GM21576 (cell line): Measurements from ENCODE around the gene CAV2.

ENCODE experiments used
- ATAC-seq: cut with Tn5 transposase; IDR thresholded peaks from one replicate; pipeline ENCODE4 v1.9.1; 2021; ENCODE audit warnings: mild to moderate bottlenecking, moderate library complexity; ENCODE audit not compliant: unreplicated experiment

Gene CAV2

GRCh38 chr7:116545411-116545993 lies 46.0 kb downstream of the CAV2 start:
- ATAC-seq = no peak

GRCh38 chr7:116546054-116546453 lies 46.5 kb downstream of the CAV2 start:
- no peak for ATAC-seq

- ATAC-seq = no peak
These were observed 47.4 kb downstream of the CAV2 start for GRCh38 chr7:116546916-116547315.

GRCh38 chr7:116547347-116547746 lies 47.8 kb downstream of the CAV2 start:
- ATAC-seq = no peak

- peak; percentile 95 for ATAC-seq
These were observed 49.0 kb downstream of the CAV2 start for GRCh38 chr7:116548506-116548905.

- ATAC-seq = no peak
These were observed 49.8 kb downstream of the CAV2 start for GRCh38 chr7:116549370-116549769.

GRCh38 chr7:116551692-116552091 lies 52.2 kb downstream of the CAV2 start:
- no peak for ATAC-seq

GRCh38 chr7:116552602-116553001 lies 53.1 kb downstream of the CAV2 start:
- no peak for ATAC-seq

- no peak for ATAC-seq
These were observed 53.8 kb downstream of the CAV2 start for GRCh38 chr7:116553168-116553964.

GRCh38 chr7:116554436-116554835 lies 54.9 kb downstream of the CAV2 start:
- ATAC-seq = no peak

- ATAC-seq = no peak
These were observed 55.4 kb downstream of the CAV2 start for GRCh38 chr7:116554911-116555310.

- ATAC-seq = no peak
These were observed 57.6 kb downstream of the CAV2 start for GRCh38 chr7:116557066-116557585.

- ATAC-seq = no peak
These were observed 58.4 kb downstream of the CAV2 start for GRCh38 chr7:116557901-116558300.
